Kidney tubule cell (primary cell): ENCODE measurements around the gene ZMYND12.
"Not testable (repeated sequence)": the region's sequence is repeated elsewhere in the genome, so short reads cannot be mapped to it uniquely, and the experiment has no call there.

Experiments used
- DNase-seq: peaks from one replicate; pipeline ENCODE4 v3.0.0-alpha.2; 2018; ENCODE audit warnings: low spot score

ZMYND12 gene, protein sequence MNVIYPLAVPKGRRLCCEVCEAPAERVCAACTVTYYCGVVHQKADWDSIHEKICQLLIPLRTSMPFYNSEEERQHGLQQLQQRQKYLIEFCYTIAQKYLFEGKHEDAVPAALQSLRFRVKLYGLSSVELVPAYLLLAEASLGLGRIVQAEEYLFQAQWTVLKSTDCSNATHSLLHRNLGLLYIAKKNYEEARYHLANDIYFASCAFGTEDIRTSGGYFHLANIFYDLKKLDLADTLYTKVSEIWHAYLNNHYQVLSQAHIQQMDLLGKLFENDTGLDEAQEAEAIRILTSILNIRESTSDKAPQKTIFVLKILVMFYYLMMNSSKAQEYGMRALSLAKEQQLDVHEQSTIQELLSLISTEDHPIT

DNA sequence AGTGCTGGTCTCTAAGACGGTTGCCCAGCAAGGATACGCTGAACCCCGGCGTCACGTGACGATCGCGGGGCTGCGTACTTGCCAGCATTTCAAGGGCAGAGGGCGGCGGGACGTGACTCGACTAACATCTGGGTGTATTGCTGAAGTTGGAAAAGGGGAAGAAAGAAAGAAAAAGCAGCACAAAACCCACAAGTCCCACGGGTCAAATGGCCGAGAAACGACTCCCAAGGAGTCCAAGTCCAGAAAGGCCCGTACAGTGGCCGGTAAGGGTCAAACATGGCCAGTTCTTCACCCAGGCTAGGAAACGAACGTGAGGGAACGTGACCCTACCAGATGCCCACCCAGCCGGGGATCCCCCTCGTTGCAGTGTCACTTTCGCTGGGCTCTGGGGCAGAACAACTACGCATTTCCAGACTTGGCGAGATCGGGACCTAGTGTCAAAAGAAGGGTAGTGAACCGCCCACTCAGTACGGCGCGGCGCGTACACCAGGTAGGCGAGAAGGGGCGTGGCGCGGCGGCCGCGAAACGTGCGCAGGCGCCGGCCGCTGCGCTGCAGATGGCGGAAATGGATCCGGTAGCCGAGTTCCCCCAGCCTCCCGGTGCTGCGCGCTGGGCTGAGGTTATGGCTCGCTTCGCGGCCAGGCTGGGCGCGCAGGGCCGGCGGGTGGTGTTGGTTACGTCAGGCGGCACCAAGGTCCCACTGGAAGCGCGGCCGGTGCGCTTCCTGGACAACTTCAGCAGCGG, at the start of gene ZMYND12, which contains the start of gene PPCS:
Gene ZMYND12 (minus strand): TSS at position 13 of the 744 bp plus-strand sequence. CDS start 25 bp downstream, outside the sequence.
Gene PPCS (plus strand): TSS at position 534 of the 744 bp plus-strand sequence. CDS start 23 bp downstream, at position 557.
- DNase-seq = peak; percentile 91

DNA sequence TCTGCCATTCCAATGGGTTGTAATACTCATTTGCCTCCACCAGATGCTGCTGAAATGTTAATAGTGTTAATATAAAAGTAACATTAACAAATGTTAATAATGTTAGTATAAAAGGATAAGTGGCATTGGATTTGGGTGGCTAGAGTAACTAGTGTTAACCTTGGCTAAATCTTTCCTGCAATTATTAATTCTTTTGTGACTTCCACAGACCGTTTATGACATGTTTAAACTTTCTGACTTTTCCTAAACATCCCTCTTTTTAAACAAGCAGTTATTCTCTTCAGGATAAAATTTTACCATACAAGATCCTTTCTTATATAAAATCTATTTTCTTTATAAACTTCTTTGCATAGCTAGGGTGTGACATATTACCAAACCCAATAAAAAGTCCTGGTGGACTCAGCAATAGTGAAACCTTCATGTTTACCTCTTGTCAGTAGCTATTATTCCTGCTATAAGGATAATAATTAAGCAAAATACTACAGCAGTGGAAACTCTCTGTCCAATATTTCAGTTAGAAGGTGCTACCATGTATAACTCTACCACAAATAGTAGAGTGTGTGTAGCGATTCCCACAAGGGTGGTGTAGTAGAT, 48.8 kb upstream of the ZMYND12 start:
- no peak for DNase-seq

DNA sequence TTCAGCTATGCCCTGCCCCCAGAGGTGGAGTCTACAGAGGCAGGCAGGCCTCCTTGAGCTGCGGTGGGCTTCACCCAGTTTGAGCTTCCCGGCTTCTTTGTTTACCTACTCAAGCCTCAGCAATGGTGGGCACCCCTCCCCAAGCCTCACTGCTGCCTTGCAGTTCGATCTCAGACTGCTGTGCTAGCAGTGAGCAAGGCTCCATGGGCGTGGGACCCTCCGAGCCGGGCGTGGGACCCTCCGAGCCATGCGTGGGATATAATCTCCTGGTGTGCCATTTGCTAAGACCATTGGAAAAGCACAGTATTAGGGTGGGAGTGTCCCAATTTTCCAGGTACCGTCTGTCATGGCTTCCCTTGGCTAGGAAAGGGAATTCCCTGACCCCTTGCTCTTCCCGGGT, 46.2 kb upstream of the ZMYND12 start:
- DNase-seq = not testable (repeated sequence)

DNA sequence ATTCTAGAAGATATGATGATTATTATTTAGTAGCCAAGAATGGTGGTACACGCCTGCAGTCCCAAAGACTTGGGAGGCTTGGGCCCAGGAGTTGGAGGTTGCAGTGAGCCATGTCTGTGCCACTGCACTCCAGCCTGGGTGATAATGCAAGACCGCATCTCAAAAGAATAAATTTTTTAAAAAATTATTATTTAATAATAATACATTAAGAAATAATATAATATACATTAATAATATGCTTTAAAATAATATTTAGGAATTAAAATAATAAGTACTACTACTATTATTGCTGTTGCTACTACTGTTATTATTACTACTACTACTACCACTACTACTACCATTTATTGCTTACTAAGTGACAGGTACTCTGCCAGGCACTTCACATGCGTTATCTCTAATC, 34.4 kb upstream of the ZMYND12 start:
- DNase-seq = no peak

DNA sequence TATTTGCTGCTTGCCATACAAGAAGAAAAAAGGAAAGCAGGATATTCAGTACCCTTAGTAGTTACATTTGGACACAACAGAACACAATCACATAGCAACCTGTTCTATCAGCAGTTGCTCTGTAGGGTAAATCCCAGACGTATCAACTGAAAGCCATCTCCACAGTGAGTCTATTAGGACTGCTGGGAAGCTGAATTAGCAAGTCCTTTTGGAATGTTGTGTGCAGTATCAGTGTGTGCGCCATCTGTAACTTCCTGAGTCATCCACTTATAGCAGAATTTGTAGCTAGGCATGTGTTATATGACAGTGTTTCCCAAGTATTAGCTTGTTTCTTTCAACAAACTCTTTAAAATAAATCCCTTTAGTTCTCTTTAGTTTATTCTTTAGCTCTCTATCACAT, 28.6 kb upstream of the ZMYND12 start:
- peak; percentile 95 for DNase-seq

DNA sequence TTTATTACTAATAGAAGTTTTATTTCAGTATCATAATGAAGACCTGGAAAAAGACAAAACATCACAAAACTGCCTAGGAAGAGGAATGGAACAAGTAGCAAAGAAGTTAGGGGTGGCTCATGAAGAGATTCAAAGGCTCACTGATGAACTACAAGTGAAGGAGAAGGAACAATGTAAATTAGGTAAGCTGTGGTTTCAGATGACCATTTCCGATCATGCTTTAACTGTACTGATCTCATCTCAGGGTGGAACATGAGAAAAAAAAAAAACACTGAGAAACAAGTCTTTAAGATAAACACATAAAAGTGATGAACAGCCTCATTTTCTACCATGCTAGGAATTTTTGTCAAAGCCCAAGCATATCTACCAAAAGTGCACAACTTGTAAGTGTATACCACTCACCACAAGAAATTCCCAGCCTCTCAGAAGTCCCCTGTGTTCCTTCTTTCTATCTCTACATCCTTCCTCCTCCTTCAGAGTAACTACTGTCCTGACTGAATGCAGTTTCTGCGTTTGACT, 26.9 kb upstream of the ZMYND12 start:
- no peak for DNase-seq

DNA sequence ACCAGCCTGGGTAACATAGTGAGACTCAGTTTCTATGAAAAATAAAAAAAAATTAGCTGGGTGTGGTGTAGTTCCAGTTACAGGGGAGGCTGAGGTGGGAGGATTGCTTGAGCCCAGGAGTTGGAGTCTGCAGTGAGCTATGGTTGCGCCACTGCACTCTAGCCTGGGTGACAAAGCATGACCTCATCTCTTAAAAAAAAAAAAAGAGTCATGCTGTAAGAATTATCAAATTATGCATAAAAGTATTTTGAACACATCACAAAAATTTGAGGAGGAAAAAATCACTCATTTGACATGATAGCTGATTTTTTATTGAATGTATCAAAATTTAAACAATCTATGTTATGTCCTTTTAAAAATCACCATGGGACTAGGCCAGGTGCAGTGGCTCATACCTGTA, 25.1 kb upstream of the ZMYND12 start:
- no peak for DNase-seq

DNA sequence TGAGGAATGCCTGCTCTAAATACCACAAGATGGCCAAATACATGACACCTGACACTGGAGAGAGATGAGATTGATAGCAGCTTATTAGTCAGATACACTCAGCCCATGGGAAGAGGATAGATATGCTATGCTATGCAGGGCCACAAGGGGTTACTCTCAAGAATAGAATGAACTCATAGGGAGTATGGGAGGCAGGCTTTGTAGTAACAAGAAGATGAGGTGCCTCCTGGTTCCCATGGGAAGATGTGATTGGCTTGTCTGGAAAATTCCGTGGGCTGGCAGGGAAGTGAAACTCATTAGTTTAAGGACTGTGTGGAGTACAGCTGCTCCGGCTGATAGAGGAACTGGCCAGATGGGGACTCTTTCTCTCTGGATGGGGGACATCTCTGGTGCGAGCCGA, 23.8 kb upstream of the ZMYND12 start:
- peak; percentile 30 for DNase-seq

DNA sequence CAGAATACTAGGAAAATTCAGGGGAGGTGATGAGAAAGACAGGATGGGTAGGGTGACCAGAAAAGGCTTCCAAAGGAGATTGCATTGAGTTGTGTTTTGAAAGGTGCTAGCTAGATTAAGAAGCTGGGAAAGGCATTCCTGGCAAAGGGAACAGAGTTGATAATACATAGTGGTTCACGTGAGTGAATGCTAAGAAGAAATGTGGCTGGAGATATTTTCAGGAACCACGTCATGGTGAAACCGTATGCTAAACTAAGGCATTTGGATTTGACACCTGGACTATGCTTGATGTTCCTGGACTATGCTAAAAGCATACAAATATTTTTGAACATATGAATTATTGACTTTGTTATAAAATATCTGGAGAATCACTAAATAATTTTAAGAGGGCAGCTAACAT, 22.0 kb upstream of the ZMYND12 start:
- no peak for DNase-seq

DNA sequence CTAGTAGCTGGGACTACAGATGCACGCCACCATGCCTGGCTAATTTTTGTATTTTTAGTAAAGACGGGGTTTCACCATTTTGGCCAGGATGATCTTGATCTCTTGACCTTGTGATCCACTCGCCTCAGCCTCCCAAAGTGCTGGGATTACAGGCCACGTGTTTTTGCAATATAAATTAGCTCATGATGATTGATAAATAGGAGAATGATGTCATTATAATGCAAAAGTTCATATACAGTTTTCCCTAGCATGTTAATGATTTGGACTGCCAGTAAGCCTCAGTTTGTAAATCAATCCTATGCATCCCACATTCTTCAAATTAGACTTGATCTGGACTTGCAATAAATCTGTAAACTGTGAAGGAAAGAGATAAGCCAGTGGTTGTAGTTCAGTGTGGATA, 21.5 kb upstream of the ZMYND12 start:
- DNase-seq = not testable (repeated sequence)

DNA sequence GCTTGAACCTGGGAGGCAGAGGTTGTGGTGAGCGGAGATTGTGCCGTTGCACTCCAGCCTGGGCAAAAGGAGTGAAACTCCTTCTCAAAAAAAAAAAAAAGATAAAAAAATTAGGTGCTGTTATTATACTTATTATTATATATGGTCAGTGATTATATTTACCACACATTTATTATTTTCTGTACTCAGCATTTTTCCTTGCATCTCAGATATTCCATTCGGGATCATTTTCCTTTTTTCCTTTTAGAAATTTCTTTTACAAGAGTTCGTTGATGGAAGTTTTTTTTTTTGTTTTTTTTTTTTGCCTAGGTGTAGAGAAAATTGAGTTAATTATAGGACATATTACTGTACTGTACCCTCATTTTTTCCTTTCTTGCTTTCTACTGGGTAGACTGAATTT, 20.8 kb upstream of the ZMYND12 start:
- DNase-seq = no peak

DNA sequence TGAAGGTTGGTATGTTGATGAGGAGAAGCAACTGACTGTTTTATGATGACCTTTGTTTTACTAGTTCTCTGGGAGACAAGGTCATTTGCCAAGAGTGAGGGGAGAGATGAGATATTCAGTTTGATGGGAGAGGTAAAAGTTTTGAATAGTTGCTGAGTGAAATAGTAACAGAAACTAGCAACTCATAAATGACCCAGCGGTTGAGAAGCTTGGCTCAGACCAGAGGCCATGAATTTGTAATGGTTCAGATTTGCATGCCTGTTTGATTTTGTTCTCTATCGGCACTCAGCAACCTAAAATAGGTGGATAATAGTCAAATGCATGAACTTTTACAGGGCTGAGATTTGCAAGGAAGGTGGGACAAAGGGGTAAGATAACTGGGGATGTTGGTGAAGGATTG, 13.9 kb upstream of the ZMYND12 start:
- DNase-seq = no peak

DNA sequence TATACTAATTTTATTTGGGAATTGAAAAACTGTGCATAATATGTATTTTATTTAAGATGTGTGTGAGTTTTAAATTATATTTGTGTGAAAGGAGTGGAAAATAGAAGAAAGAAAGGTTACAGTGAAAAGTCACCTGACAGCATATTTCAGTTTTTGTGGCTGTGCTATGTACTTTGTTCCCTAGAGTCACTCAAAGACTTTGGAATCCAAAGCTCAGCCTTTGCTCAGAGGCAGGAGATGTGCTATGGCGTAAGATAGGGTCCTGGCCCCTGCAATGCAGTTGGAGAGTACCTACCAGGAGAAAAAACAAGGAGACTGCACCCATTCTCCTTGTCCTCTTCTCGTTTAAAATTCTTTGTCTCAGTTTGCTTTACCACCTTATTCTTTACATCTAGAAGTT, 10.2 kb upstream of the ZMYND12 start:
- DNase-seq = no peak

DNA sequence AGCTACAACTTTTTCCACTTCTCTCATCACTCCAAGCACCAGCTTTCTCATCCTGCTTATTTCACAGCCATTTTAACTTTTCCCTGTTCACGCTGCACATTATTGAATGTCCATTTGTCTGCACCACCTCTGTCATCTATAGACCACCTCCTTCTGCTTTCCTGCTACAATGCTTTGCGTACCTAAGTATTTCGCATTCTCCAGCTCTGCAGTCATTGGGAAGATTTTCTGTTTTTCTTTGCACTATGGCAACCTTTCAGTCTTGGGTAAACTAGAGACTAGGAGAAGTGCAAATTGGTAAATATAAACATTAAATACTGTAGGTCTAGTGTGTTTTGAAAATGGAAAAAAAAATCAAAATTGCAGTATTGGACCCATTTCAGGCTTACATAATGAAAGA, 8.1 kb upstream of the ZMYND12 start:
- DNase-seq = peak; percentile 68

DNA sequence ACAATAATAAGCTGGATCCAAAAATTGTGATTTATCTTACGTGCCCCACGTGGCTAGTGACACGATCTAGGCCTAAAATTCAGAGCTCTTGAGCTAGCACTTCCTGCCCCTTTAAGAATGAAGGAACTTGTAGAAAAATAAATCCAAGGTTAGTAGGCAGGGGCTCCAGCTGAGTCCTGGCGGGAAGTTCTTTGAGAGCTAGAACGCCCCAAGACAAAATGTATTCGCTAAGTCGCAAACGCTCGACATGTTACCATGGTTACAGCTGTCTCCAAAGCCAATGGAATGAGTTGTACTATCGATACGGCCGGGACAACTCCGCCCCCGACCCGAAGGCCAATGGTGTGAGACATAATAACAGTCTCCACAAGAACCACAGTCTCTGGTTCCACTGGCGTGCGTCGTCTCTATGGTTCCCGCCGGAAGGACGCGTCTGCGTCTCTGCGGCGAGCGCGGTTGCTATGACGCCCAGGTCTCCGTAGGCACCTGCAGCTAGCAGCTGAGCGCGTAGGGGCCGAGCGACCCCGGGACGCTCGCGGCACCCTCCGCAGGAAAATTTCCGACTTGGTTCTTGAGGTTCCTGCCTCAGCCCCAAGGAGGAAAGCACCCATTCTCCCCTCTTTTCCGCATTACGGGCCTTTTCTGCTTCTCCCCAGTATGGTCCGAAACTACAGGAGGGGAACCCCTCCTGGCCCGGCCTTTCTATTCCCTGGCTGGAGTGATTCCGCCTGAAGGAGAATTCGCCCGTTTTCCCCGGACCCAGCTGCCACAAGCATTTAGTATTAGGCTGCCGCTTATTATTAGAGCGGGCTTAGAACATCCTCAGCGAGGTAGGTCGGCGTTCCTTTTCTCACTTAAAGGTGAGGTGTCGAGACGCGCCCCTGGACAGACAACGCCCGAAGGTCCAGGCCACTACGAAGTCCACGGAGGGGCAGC, 7.3 kb upstream of the ZMYND12 start, which contains the start of gene CCDC30:
Gene CCDC30 (plus strand): TSS at position 459 of the 936 bp plus-strand sequence. CDS start 17,266 bp downstream, outside the sequence.
- DNase-seq = peak; percentile 99

DNA sequence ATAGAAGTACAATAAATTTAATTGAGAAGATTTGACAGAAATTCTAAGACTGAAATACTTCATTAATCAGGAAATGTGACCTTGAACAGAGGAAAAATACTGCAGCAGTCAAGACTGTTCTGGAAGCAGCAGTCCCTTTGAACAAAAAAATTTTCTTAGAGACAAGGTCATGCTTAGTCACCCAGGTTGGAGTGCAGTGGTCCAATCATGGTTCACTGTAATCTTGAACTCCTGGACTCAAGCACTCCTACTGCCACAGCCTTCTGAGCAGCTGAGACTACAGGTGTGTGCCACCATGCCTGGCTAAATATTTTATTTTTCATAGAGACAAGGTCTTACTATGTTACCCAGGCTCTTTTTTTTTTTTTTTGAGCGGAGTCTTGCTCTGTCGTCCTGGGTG, 5.4 kb upstream of the ZMYND12 start:
- DNase-seq = peak; percentile 34

DNA sequence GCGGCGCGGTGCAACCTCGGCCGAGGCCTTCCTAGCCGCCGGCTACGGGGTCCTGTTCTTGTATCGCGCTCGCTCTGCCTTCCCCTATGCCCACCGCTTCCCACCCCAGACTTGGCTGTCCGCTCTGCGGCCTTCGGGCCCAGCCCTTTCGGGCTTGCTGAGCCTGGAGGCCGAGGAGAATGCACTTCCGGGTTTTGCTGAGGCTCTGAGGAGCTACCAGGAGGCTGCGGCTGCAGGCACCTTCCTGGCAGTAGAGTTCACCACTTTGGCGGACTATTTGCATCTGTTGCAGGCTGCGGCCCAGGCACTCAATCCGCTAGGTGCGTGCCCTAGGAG, 900 bp upstream of the ZMYND12 start:
- DNase-seq = peak; percentile 76

DNA sequence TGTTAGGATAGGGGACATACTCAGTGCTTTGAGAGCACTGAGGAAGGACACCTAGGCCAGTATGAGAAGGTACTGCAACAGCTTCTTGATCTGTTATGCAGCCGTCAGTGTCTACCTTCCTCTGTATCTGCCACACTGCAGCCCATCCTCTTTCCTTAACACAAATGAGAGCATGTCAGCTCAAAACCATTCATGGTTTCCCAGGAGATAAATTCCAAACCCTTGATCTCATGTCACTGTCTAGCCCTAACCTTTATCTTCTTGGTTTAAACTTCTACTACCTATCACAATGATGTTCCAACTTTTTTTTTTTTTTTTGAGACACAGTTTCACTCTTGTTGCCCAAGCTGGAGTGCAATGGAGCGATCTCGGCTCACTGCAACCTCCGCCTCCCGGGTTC, 1.4 kb downstream of the ZMYND12 start:
- DNase-seq = peak; percentile 95

DNA sequence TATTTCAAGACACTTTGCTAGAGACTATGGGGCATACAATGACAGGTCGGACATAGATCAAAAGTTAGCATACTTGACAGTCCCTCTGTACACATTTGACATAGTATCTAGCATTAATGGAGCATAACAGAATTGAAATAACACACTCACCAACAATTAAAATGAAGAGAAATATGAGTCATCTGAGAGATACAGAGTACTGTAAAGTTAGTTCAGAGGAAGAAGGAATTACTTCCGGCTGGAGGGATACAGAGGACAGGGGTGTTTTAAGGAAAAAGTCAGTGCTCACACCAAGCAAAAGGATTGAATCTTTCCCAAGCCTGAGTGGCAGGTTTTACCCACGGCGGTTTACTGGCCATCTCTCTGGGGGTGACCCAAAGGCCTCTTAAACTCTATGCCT, 2.4 kb downstream of the ZMYND12 start:
- DNase-seq = peak; percentile 66

DNA sequence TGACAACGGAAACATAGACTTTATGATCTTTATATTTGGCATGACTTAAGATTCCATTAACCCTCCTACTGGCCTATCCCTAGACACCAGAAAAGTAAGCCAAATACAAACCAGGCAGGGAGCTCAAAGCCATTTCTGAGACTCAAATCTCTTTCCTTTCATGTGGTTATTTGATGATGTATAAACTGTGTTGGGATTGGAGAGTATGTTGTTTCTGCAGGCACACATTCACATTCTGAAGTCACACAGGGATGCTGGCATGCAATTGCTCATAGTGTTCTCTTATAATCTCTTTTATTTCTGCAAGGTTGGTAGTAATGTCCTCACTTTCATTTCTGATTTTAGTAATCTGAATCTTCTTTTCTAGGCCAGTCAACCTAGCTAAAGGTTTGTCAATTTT, 5.8 kb downstream of the ZMYND12 start:
- DNase-seq = no peak

DNA sequence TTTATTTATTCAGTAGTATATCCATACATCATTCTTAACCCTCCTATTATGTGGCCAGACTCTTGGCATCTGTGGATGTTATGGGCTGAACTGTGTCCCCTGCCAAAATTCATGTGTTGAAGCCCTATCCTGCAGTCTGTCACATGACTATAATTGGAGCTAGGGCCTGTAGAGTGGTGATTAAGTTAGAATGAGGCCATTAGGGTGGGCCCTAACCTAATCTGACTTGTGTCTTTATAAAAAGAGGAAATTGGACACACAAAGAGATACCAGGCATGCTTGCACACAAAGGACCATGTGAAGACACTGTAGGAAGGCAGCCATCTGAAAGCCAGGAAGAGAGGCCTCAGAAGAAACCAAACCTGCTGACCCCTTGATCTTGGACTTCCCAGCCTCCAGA, 6.6 kb downstream of the ZMYND12 start:
- no peak for DNase-seq

DNA sequence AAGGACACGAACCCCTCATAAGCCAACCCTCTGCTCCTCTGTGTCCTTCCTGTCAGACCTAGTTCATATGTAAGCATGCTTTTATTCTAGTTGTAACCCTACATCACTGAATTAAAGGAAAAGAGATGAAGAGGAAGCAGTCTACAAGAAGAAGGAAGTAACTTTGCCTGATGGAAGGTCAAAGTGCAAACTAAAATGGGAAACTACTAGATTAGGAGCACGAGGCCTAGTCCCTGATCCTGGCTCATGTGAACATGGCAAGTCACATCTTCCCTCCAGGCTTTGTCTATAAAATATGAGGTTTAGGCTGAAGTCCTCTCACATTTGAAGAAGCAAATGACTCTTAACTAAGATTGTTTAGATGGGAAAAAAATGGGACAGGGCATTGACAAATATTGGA, 13.2 kb downstream of the ZMYND12 start:
- DNase-seq = no peak
